Measurements from ENCODE around the gene PPP4R1.

DNA sequence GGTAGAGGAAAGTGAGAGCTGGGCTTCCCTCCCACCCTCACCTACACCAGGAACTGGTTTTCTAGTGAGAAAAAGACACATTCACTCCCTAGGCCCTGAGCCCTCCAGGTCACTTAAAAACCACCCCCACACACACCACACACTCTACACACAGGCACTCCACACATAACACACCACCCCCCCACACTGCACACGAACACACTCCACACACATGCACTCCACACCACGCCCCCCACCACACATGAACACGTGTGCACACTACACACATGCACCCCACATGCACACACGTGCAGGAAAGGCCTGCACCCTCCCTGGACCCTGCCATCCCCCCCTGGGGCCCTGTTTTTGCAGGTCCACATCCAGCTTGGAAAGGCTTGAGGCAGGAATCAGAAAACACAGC is 71.4 kb downstream of the PPP4R1 start:
- TF ChIP-seq REST (IDR thresholded peaks at IDR 0.05; ENCODE audit: insufficient read depth in 1 of 2, low read depth in 2 of 2, low read length in 2 of 2) (no peak), SIN3A (IDR thresholded peaks at IDR 0.05; ENCODE audit: borderline replicate concordance, insufficient read depth, low read length) (no peak), TAF1 (IDR thresholded peaks at IDR 0.05; ENCODE audit: borderline replicate concordance, insufficient read depth, low read length) (no peak)

All from PFSK-1 (cell line).